Brain microvascular endothelial cell (primary cell): ENCODE data around the gene TXLNB.

Source experiments
- DNase-seq: peaks from one replicate; pipeline ENCODE4 v3.0.0-alpha.2; 2020
- H3K27ac ChIP-seq: fragments of 250-450 bp; sonication (Bioruptor Pico); 2 replicates; pipeline ENCODE4 v1.5.1; 2020; ENCODE audit warnings: mild to moderate bottlenecking, moderate library complexity
- H3K27me3 ChIP-seq: fragments of 250-450 bp; sonication (Bioruptor Pico); replicated peaks from 2 replicates; pipeline ENCODE4 v1.5.1; 2020; ENCODE audit warnings: mild to moderate bottlenecking
- H3K36me3 ChIP-seq: fragments of 250-450 bp; sonication (Bioruptor Pico); replicated peaks from 2 replicates; pipeline ENCODE4 v1.5.1; 2020; ENCODE audit warnings: mild to moderate bottlenecking
- H3K4me3 ChIP-seq: 2 replicates; pipeline ENCODE4 v1.5.1; 2011; ENCODE audit warnings: low read depth, mild to moderate bottlenecking, control low read depth, low read length, moderate library complexity
- in situ Hi-C: cut with HindIII; loops from 2 replicates; pipeline ENCODE4 v1.10.0; 2017; ENCODE audit warnings: low sequenced_read_pairs, low pct_ligation_motif_present
- TF ChIP-seq, protein P1 (sequence below): IDR thresholded peaks from 2 replicates; pipeline ENCODE4 v1.5.1; 2011; ENCODE audit warnings: low read depth, mild to moderate bottlenecking, moderate library complexity, low read length, control low read depth, inconsistent platforms; ENCODE audit errors: missing control alignments

TXLNB gene

DNA sequence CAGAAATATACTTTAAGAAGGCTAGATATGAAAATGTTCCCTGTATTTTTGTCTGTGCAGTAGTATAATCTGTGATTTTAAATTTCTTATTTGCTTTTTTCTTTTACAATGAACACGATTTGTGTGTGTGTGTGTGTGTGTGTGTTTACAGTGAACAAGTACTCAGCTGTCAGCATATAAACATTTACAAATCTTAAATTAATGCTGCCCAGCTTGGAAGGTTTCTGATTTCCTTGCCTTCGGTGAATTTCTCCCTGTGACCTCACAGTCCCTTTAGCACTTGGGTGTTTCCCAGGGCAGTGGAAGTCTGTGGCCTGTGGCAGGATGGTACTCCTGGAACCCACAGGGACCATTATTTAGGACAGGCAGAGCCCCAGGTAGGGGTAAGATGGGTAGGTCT, 37.6 kb downstream of the TXLNB start:
- Histone ChIP-seq H3K4me3 (no peak overlapping the region), H3K27ac (no peak overlapping the region), H3K36me3 (no peaks in the 10 kb centered on the region), H3K27me3 (no peaks in the 10 kb centered on the region)
- in situ Hi-C loops, result no loop called here
- no peak for DNase-seq
- TF ChIP-seq, protein P1, sequence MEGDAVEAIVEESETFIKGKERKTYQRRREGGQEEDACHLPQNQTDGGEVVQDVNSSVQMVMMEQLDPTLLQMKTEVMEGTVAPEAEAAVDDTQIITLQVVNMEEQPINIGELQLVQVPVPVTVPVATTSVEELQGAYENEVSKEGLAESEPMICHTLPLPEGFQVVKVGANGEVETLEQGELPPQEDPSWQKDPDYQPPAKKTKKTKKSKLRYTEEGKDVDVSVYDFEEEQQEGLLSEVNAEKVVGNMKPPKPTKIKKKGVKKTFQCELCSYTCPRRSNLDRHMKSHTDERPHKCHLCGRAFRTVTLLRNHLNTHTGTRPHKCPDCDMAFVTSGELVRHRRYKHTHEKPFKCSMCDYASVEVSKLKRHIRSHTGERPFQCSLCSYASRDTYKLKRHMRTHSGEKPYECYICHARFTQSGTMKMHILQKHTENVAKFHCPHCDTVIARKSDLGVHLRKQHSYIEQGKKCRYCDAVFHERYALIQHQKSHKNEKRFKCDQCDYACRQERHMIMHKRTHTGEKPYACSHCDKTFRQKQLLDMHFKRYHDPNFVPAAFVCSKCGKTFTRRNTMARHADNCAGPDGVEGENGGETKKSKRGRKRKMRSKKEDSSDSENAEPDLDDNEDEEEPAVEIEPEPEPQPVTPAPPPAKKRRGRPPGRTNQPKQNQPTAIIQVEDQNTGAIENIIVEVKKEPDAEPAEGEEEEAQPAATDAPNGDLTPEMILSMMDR, result no peak

DNA sequence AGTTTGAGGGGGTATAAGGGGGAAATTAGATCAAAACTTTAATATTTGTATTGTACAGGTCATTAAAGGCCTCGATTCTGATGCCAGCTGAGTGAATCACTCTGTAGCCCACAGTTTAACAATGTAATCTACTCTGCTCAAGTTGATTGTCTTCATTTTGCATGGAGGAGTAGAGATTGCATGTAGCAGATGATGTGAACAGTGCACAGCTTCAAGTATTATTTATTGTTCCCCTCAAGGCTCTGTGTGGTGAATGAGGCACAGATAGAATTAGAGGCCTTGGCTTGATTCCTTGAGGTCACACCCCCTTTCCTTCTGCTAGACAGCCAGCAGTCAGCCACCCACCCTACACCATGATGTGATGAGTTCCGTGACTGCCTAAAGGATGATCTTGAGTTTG, 38.1 kb downstream of the TXLNB start:
- Histone ChIP-seq H3K27ac (no peak overlapping the region), H3K4me3 (no peak overlapping the region), H3K36me3 (no peaks in the 10 kb centered on the region), H3K27me3 (no peaks in the 10 kb centered on the region)
- TF ChIP-seq, protein P1, result no peak
- no peak for DNase-seq
- in situ Hi-C loops, result no loop called here

DNA sequence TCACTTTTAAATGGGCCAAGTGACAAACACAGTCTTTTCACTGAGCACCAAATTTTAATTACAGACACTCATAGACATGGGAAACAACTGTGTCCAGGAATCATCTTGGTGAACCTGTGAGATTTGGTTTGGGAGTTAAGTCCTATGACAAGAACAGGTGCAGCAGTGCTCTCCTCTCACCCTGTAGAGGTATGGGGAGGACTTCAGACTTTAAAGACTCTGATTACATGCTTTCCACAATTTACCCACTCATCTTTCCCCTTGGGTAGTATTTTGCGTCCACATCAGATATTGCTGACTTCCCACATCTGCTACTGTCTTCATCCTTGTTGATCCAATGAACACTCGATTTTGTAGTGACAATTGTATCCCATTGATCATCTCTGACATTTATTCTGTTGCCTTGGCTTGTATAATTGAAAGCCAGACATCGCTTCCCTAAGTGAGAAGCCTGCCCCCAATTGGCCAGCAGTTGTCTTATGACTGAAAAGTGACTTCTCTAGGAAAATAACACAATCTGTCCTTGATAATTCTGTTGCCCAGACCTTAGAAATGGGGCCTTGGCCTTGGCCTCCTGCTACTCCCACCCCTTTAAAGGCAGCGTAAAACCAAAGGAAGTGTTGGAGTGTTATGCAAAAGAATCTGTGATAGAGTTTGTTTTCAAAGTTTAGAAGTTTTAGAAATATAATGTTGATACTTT, 40.0 kb downstream of the TXLNB start:
- Histone ChIP-seq H3K27me3 (no peaks in the 10 kb centered on the region), H3K36me3 (no peaks in the 10 kb centered on the region), H3K27ac (no peak overlapping the region), H3K4me3 (no peak overlapping the region)
- TF ChIP-seq, protein P1, result no peak
- no peak for DNase-seq
- in situ Hi-C loops, result no loop called here

DNA sequence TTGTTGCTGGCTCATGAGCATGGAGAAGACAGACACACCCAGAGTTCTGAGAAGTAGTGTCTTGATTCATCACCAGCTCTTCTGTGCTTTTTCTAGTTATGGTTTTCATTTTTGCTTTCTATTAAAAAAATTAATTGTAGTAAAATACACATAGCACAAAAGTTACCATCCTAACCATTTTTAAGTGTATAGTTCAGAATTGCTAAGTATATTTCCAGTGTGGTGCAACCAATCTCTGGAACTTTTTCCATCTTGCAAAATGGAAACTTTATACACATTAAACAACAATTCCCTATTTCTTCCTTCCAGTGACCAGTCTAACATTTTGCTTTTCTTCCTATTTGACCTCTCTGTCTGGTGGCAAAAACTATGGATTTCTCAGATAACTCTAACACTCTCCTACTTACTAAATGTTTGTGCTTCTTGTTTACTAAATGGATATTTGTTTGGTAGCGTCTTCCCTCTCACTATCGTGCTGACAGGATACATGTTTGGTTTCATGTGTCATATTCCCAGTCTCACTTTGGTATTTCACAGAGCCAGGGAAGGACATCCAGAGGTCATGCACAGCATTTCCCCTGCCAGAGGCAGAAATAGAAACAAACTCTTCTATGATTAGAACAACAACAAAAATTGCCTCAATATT, 40.6 kb downstream of the TXLNB start:
- no peak for DNase-seq

DNA sequence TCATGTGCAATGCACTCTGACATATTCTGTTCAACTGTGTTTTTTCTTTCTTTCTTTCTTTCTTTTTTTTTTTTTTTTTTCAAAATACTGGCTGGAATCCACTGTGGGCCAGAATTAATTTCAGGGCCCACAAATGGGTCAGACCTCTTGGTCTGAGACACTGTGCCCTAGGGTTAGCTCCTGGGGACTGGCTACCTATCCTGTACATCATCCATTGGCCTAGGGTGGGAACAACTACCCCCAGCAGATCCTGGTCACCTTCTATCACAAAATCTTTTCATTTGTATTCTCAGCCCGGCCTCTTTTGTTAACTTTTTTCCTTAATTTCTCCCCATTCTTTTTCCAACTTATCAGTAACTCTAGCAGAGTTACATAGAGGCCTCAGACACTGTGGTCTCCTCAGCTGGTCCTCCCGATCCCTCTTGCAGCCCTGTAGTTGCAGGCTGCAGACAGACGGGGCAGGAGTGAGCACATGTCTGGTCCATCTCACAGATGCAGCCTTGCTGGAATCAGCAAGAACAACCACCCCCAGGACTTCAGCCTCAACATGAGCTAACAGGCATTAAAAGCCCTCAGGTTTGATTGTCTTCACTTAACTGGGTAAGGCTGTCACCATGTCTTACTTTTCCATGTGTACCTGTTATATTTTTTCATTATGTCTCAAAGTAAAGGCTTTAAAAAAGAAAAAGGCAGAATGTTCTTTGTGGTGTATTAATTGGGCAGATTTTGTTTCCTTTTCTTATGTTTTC, 41.3 kb downstream of the TXLNB start:
- in situ Hi-C loops, result no loop called here
- Histone ChIP-seq H3K27ac (no peak overlapping the region), H3K4me3 (no peak overlapping the region), H3K27me3 (no peaks in the 10 kb centered on the region), H3K36me3 (no peaks in the 10 kb centered on the region)
- DNase-seq, result peak; percentile 60
- TF ChIP-seq, protein P1, result peak; percentile 93

More for the DNA sequence above, 40.6 kb downstream of the TXLNB start:
- H3K4me3 ChIP-seq, result no peak overlapping the region
- in situ Hi-C loops, result no loop called here
- H3K27ac ChIP-seq, result no peak overlapping the region
- TF ChIP-seq, protein P1, result no peak
- no peaks in the 10 kb centered on the region for H3K27me3 ChIP-seq
- no peaks in the 10 kb centered on the region for H3K36me3 ChIP-seq
